HepG2 (cell line): ENCODE data around the gene SLCO2B1. TPM values are rescaled to one million over a fixed set of nuclear protein-coding genes. Genes with fewer than 3 reads are reported as not detected.

Experiments
- ATAC-seq: fragments of 200-7000 bp; cut with Tn5 transposase; 3 replicates; pipeline ENCODE4 v1.9.1; 2020; ENCODE audit warnings: mild to moderate bottlenecking, moderate library complexity
- BruUV-seq: library from RNA; stranded (reverse); fragments of 400-500 nt; replicated peaks from 2 replicates; lab custom pipeline; 2021; lab: Mats Ljungman, UMichigan
- CTCF ChIA-PET: fragments of 300-600 bp; formaldehyde crosslinking; extraction: SDS; loops from one replicate; lab custom pipeline; 2021; ENCODE audit warnings: low total read pairs, inconsistent platforms, low intra/inter-chr PET ratio; lab: Yijun Ruan, JAX
- POLR2A ChIA-PET: fragments of 350-600 bp; sonication (Branson Sonifier 250); formaldehyde crosslinking; loops from one replicate; lab custom pipeline; 2020; ENCODE audit warnings: antibody characterized with exemption, inconsistent platforms; lab: Yijun Ruan, JAX
- DNase-seq: peaks from one replicate; pipeline ENCODE4 v3.0.0-alpha.2; 2015; ENCODE audit warnings: low spot score
- FAIRE-seq: peaks from 3 replicates; lab custom pipeline; 2011; peaks lifted over from hg19 to GRCh38; lab: Jason Lieb, UNC
- H2AFZ ChIP-seq: one replicate; pipeline ENCODE4 v1.6.1; 2011; ENCODE audit warnings: low read length, inconsistent platforms
- H3K27ac ChIP-seq: fragments of 300-600 bp; 3 replicates; pipeline ENCODE4 v1.8.0; 2011; ENCODE audit warnings: mixed run types, mild to moderate bottlenecking, mixed read lengths, low read length, inconsistent platforms; ENCODE audit not compliant: insufficient read depth; ENCODE audit errors: extremely low read length
- H3K27me3 ChIP-seq, 2 experiments: fragments of 200-600 bp in 1 of 2; 2 replicates in 1 of 2; 3 replicates in 1 of 2; pipeline versions ENCODE4 v1.6.0 to v1.8.0; 2011; ENCODE audit warnings: low read length in 2 of 2, mild to moderate bottlenecking in 2 of 2, moderate library complexity in 2 of 2, inconsistent platforms in 1 of 2; ENCODE audit not compliant: insufficient read depth in 2 of 2, control insufficient read depth in 1 of 2
- H3K36me3 ChIP-seq, 2 experiments: fragments of 200-600 bp in 1 of 2; replicated peaks in 1 of 2; 2 replicates in 1 of 2; 3 replicates in 1 of 2; pipeline versions ENCODE4 v1.5.1 to v1.8.0; 2011; ENCODE audit warnings: low read length in 2 of 2, inconsistent platforms in 1 of 2; ENCODE audit not compliant: insufficient read depth in 2 of 2, control insufficient read depth in 1 of 2
- H3K4me1 ChIP-seq: 2 replicates; pipeline ENCODE4 v1.5.1; 2012; ENCODE audit warnings: low read length, inconsistent platforms; ENCODE audit not compliant: insufficient read depth
- H3K4me2 ChIP-seq: 2 replicates; pipeline ENCODE4 v1.6.0; 2011; ENCODE audit warnings: low read depth, low read length, inconsistent platforms
- H3K4me3 ChIP-seq, 3 experiments: fragments of 200-600 bp in 1 of 3; sonication (generic), shearing (Covaris generic) in 1 of 3; replicated peaks in 1 of 3; 2 replicates each; pipeline ENCODE4 v1.5.1; 2011 to 2016; ENCODE audit warnings: low read length in 3 of 3, inconsistent platforms in 2 of 3, low read depth in 2 of 3, mild to moderate bottlenecking in 2 of 3, control low read depth in 1 of 3, mixed read lengths in 1 of 3; ENCODE audit not compliant: insufficient read depth in 1 of 3
- H3K79me2 ChIP-seq: one replicate; pipeline ENCODE4 v1.6.1; 2011; ENCODE audit warnings: low read length, inconsistent platforms; ENCODE audit not compliant: insufficient read depth
- H3K9ac ChIP-seq: 2 replicates; pipeline ENCODE4 v1.6.0; 2011; ENCODE audit warnings: mild to moderate bottlenecking, low read depth, low read length, inconsistent platforms; ENCODE audit not compliant: insufficient read depth
- H3K9me3 ChIP-seq: 2 replicates; pipeline ENCODE4 v1.5.1; 2012; ENCODE audit warnings: mild to moderate bottlenecking, low read length
- H4K20me1 ChIP-seq: 2 replicates; pipeline ENCODE4 v1.6.0; 2011; ENCODE audit warnings: inconsistent platforms, mild to moderate bottlenecking, low read length, moderate library complexity; ENCODE audit not compliant: insufficient read depth
- ELF4 ChIP-seq: sonication (generic); formaldehyde crosslinking; IDR thresholded peaks from 2 replicates; pipeline ENCODE4 v1.5.0; 2020; ENCODE audit warnings: missing genetic modification reagents, mild to moderate bottlenecking, moderate library complexity, borderline replicate concordance
- HNF4A ChIP-seq: sonication (generic); formaldehyde crosslinking; IDR thresholded peaks from 2 replicates; pipeline ENCODE4 v1.4.0; 2020; ENCODE audit warnings: missing genetic modification reagents
- HNRNPH1 ChIP-seq: fragments of 200-400 bp; formaldehyde crosslinking; optimal IDR thresholded peaks from 2 replicates; pipeline ENCODE3; 2017; ENCODE audit warnings: mild to moderate bottlenecking, low read depth, low read length
- NFE2L1 ChIP-seq: sonication (generic); formaldehyde crosslinking; IDR thresholded peaks from 2 replicates; pipeline ENCODE4 v1.4.0; 2020; ENCODE audit warnings: missing genetic modification reagents, mild to moderate bottlenecking, borderline replicate concordance
- NFKB2 ChIP-seq: sonication (generic); formaldehyde crosslinking; IDR thresholded peaks from 2 replicates; pipeline ENCODE4 v1.4.0; 2020; ENCODE audit warnings: missing genetic modification reagents, borderline replicate concordance
- NRL ChIP-seq: sonication (generic); formaldehyde crosslinking; IDR thresholded peaks from 2 replicates; pipeline ENCODE4 v1.5.0; 2020; ENCODE audit warnings: missing genetic modification reagents, mild to moderate bottlenecking, moderate library complexity, borderline replicate concordance
- PAX8 ChIP-seq: sonication (generic); formaldehyde crosslinking; IDR thresholded peaks from 2 replicates; pipeline ENCODE4 v1.8.0; 2022; ENCODE audit warnings: mild to moderate bottlenecking, missing genetic modification reagents, borderline replicate concordance
- POLR2AphosphoS2 ChIP-seq: IDR thresholded peaks from 2 replicates; pipeline ENCODE4 v1.6.1; 2011; ENCODE audit warnings: low read depth, low read length, improper control_type of control experiment
- RFX1 ChIP-seq: fragments of 450-650 bp; IDR thresholded peaks from 2 replicates; pipeline ENCODE4 v1.6.1; 2017
- SNRNP70 ChIP-seq: fragments of 200-400 bp; formaldehyde crosslinking; IDR thresholded peaks from 2 replicates; pipeline ENCODE4 v1.6.1; 2017; ENCODE audit warnings: mild to moderate bottlenecking, low read depth, low read length, moderate library complexity
- TEF ChIP-seq: sonication (generic); formaldehyde crosslinking; IDR thresholded peaks from 2 replicates; pipeline ENCODE4 v1.5.0; 2020; ENCODE audit warnings: missing genetic modification reagents
- ZEB1 ChIP-seq: IDR thresholded peaks from 2 replicates; pipeline ENCODE4 v1.6.1; 2012; ENCODE audit warnings: mild to moderate bottlenecking, low read depth, inconsistent platforms; ENCODE audit not compliant: insufficient replicate concordance
- ZFP1 ChIP-seq: IDR thresholded peaks from 2 replicates; pipeline ENCODE4 v1.6.1; 2016
- ZFX ChIP-seq: sonication (generic); formaldehyde crosslinking; IDR thresholded peaks from 2 replicates; pipeline ENCODE4 v1.4.0; 2020; ENCODE audit warnings: mild to moderate bottlenecking, low read depth, missing genetic modification reagents, moderate library complexity
- ZKSCAN8 ChIP-seq: IDR thresholded peaks from 2 replicates; pipeline ENCODE4 v1.6.1; 2016; ENCODE audit warnings: borderline replicate concordance, missing genetic modification reagents, missing compliant biosample characterization
- ZNF101 ChIP-seq: sonication (generic); formaldehyde crosslinking; IDR thresholded peaks from 2 replicates; pipeline ENCODE4 v1.4.0; 2020; ENCODE audit warnings: mild to moderate bottlenecking, low read depth, missing genetic modification reagents, borderline replicate concordance
- ZNF180 ChIP-seq: sonication (generic); formaldehyde crosslinking; IDR thresholded peaks from 2 replicates; pipeline ENCODE4 v1.4.0; 2020; ENCODE audit warnings: low read depth, missing genetic modification reagents, borderline replicate concordance
- ZNF563 ChIP-seq: sonication (generic); formaldehyde crosslinking; IDR thresholded peaks from 2 replicates; pipeline ENCODE4 v1.8.0; 2022; ENCODE audit warnings: mild to moderate bottlenecking, moderate library complexity, missing genetic modification reagents
- ZNF7 ChIP-seq: IDR thresholded peaks from 2 replicates; pipeline ENCODE4 v1.6.1; 2016; ENCODE audit warnings: missing biosample characterization, missing genetic modification reagents
- ZNF766 ChIP-seq: sonication (generic); formaldehyde crosslinking; IDR thresholded peaks from 2 replicates; pipeline ENCODE4 v1.5.0; 2020; ENCODE audit warnings: missing genetic modification reagents, borderline replicate concordance
- ZNF775 ChIP-seq: sonication (generic); formaldehyde crosslinking; IDR thresholded peaks from 2 replicates; pipeline ENCODE4 v1.4.0; 2020; ENCODE audit warnings: missing genetic modification reagents, mild to moderate bottlenecking, moderate library complexity, borderline replicate concordance
- WGBS: methylation state at CpG from one replicate; pipeline ENCODE4 v1.1.6; 2017; ENCODE audit warnings: low lambda C conversion rate; 5-methylcytosine and 5-hydroxymethylcytosine counted together
- in situ Hi-C: cut with HindIII; loops from 2 replicates; pipeline ENCODE4 v1.10.0; 2017; ENCODE audit warnings: low pct_unique_long_range_greater_than_20kb; ENCODE audit not compliant: extremely low pct_ligation_motif_present
- intact Hi-C: fragments of 100-400 bp; cut with micrococcal nuclease; formaldehyde crosslinking; loops from one replicate; pipeline ENCODE4 v1.10.0; 2022; ENCODE audit not compliant: unreplicated experiment
- polyA plus RNA-seq, 8 experiments: library from polyadenylated mRNA; depleted of rRNA in 3 of 8; stranded (reverse) in 7 of 8; unstranded in 1 of 8; fragments of >200 nt; fragmentation: Illumina TruSeq in 4 of 8; extraction: Trizol in 4 of 8; gene quantifications; 2 replicates each; pipeline versions ENCODE4 v1.2.1 to v1.2.3, GENCODE V29; 2011 to 2016; ENCODE audit warnings: low read depth in 4 of 8, missing spikeins in 1 of 8, mixed read lengths in 1 of 8; ENCODE audit not compliant: insufficient read depth in 1 of 8
- total RNA-seq, 5 experiments: library from RNA; depleted of rRNA; stranded (reverse); fragments of >200 nt; fragmentation: Illumina TruSeq; extraction: Trizol; gene quantifications; 2 replicates each; pipeline ENCODE4 v1.2.3, GENCODE V29; 2016; ENCODE audit warnings: low read depth in 1 of 5
- TF ChIP-seq, protein P1 (sequence below): IDR thresholded peaks from 2 replicates; pipeline ENCODE4 v1.6.1; 2012; ENCODE audit warnings: low read depth, low read length, improper control_type of control experiment
- TF ChIP-seq, protein P2 (sequence below): sonication (generic); formaldehyde crosslinking; IDR thresholded peaks from 2 replicates; pipeline ENCODE4 v1.9.0; 2021; ENCODE audit warnings: missing genetic modification reagents, mild to moderate bottlenecking, borderline replicate concordance

The SLCO2B1 gene
- total and polyA plus RNA-seq, 2 of the 13 experiments (the other 11 are each of a cell fraction or from before 2014, with no cell fraction given), result 15.3 to 19.8 TPM

DNA sequence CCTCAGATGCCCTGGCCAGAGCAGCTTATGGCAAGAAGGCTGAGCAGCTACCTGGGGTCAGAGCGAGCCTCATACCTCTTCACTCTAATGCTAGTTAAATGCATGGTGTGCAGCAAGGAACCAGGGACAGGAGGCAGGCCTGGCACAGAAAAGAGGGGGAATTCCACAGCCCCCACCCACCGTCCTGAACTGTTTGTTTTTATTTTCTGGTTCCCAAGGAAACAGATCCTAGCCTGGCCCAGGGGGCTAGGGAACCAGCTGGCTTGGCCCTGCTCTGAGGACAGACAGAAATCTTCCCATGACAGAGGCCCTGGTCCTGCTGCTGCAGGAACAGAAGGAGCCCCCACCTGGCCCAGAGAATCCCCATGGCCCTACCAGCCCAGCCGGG lies 40.4 kb downstream of the SLCO2B1 start:
- H3K4me1 ChIP-seq, result peaks cover 26% of the 10 kb centered on the region
- BruUV-seq, result no TSS peak
- peak; percentile 73 for ATAC-seq
- H3K36me3 ChIP-seq, result peaks cover 8 to 16% of the 10 kb centered on the region in 2 experiments; a peak in 3 of 5 replicates
- FAIRE-seq, result no peak
- H3K27ac ChIP-seq, result peak overlapping the region; percentile 63
- in situ Hi-C loops, result no loop called here
- ChIA-PET POLR2A (interaction anchor here (1.5 to 2.8 kb wide), 3 partner anchors 13 to 27 kb away, joined by 6 to 12 read pairs (median 9); no protein-coding TSS in a partner anchor), CTCF (no interaction called here)
- peak overlapping the region; percentile 41 for H3K9ac ChIP-seq
- WGBS, result 57% methylated on average over 2 of the region's 3 CpGs
- no peaks in the 10 kb centered on the region for H4K20me1 ChIP-seq
- H2AFZ ChIP-seq, result no peak overlapping the region
- no peak overlapping the region; the same call in 1 of the 2 replicates for H3K4me2 ChIP-seq
- H3K27me3 ChIP-seq, result no peaks in the 10 kb centered on the region
- no peaks in the 10 kb centered on the region for H3K9me3 ChIP-seq
- intact Hi-C loops, result loop anchor here (5.0 kb wide), 1 partner anchor 1501 kb away; no protein-coding TSS in a partner anchor
- no peak for DNase-seq
- no peaks in the 10 kb centered on the region for H3K79me2 ChIP-seq
- no peak overlapping the region for H3K4me3 ChIP-seq
- TF ChIP-seq ZKSCAN8 (CRISPR knock-in tag) (no peak), NRL (CRISPR knock-in tag) (no peak), SNRNP70 (no peak), POLR2AphosphoS2 (no peak), NFE2L1 (CRISPR knock-in tag) (no peak), ZNF563 (CRISPR knock-in tag) (no peak), NFKB2 (no peak), PAX8 (no peak), HNF4A (CRISPR knock-in tag) (no peak), ZNF766 (CRISPR knock-in tag) (no peak), ZEB1 (no peak), ZFP1 (CRISPR knock-in tag) (no peak), HNRNPH1 (no peak), ZNF775 (no peak), ZNF180 (no peak), ZFX (CRISPR knock-in tag) (0 out of 2 replicates have a peak, but pooled peaks have one; percentile 1), RFX1 (peak; percentile 20; the same call in 1 of the 2 replicates), ZNF101 (no peak), ELF4 (CRISPR knock-in tag) (no peak), ZNF7 (CRISPR knock-in tag) (no peak), TEF (CRISPR knock-in tag) (no peak)
- TF ChIP-seq, protein P1, sequence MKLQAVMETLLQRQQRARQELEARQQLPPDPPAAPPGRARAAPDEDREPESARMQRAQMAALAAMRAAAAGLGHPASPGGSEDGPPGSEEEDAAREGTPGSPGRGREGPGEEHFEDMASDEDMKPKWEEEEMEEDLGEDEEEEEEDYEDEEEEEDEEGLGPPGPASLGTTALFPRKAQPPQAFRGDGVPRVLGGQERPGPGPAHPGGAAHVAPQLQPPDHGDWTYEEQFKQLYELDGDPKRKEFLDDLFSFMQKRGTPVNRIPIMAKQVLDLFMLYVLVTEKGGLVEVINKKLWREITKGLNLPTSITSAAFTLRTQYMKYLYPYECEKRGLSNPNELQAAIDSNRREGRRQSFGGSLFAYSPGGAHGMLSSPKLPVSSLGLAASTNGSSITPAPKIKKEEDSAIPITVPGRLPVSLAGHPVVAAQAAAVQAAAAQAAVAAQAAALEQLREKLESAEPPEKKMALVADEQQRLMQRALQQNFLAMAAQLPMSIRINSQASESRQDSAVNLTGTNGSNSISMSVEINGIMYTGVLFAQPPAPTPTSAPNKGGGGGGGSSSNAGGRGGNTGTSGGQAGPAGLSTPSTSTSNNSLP, result no peak
- TF ChIP-seq, protein P2, sequence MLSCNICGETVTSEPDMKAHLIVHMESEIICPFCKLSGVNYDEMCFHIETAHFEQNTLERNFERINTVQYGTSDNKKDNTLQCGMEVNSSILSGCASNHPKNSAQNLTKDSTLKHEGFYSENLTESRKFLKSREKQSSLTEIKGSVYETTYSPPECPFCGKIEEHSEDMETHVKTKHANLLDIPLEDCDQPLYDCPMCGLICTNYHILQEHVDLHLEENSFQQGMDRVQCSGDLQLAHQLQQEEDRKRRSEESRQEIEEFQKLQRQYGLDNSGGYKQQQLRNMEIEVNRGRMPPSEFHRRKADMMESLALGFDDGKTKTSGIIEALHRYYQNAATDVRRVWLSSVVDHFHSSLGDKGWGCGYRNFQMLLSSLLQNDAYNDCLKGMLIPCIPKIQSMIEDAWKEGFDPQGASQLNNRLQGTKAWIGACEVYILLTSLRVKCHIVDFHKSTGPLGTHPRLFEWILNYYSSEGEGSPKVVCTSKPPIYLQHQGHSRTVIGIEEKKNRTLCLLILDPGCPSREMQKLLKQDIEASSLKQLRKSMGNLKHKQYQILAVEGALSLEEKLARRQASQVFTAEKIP (CRISPR knock-in tag), result no peak
